Measurements from ENCODE around the gene CRMP1. TPM values are rescaled to one million over a fixed set of nuclear protein-coding genes. Genes with fewer than 3 reads are reported as not detected.

Gene CRMP1
- total RNA-seq, 1 experiment from 2014 or later, result not detected

GRCh38 chr4:5881340-5881739 lies 11.5 kb downstream of the CRMP1 start:
- no peaks in the 10 kb centered on the region for H3K36me3 Mint-ChIP-seq (ENCODE audit: insufficient read depth, unreplicated experiment)
- H3K4me3 Mint-ChIP-seq (ENCODE audit: unreplicated experiment), result no peak overlapping the region
- CTCF ChIA-PET, result interaction anchor here (0.9 kb wide), 1 partner anchor 117 kb away, joined by 5 read pairs; no protein-coding TSS in a partner anchor
- no peaks in the 10 kb centered on the region for H3K4me1 Mint-ChIP-seq (ENCODE audit: insufficient read depth, unreplicated experiment)
- intact Hi-C loops (cut with micrococcal nuclease), result no loop called here
- no peak for TF ChIP-seq CTCF (IDR thresholded peaks at IDR 0.05; ENCODE audit: unreplicated experiment)
- no peaks in the 10 kb centered on the region for H3K27me3 Mint-ChIP-seq (ENCODE audit: insufficient read depth, unreplicated experiment)
- peaks cover 19% of the 10 kb centered on the region for H3K9me3 Mint-ChIP-seq (ENCODE audit: unreplicated experiment)
- DNase-seq (ENCODE audit: unreplicated experiment), result no peak
- no TSS peak for BruUV-seq (replicated peaks)
- H3K27ac Mint-ChIP-seq (ENCODE audit: low read depth, unreplicated experiment), result no peak overlapping the region
- POLR2A ChIA-PET, result no interaction called here

- intact Hi-C loops (cut with micrococcal nuclease), result no loop called here
- no peak for TF ChIP-seq CTCF (IDR thresholded peaks at IDR 0.05; ENCODE audit: unreplicated experiment)
- POLR2A ChIA-PET, result no interaction called here
- H3K36me3 Mint-ChIP-seq (ENCODE audit: insufficient read depth, unreplicated experiment), result peaks cover 7% of the 10 kb centered on the region
- H3K4me3 Mint-ChIP-seq (ENCODE audit: unreplicated experiment), result no peak overlapping the region
- H3K27me3 Mint-ChIP-seq (ENCODE audit: insufficient read depth, unreplicated experiment), result no peaks in the 10 kb centered on the region
- no TSS peak for BruUV-seq (replicated peaks)
- CTCF ChIA-PET, result no interaction called here
- DNase-seq (ENCODE audit: unreplicated experiment), result no peak
- no peak overlapping the region for H3K27ac Mint-ChIP-seq (ENCODE audit: low read depth, unreplicated experiment)
- H3K4me1 Mint-ChIP-seq (ENCODE audit: insufficient read depth, unreplicated experiment), result no peaks in the 10 kb centered on the region
- H3K9me3 Mint-ChIP-seq (ENCODE audit: unreplicated experiment), result peaks cover 33% of the 10 kb centered on the region
Measured at GRCh38 chr4:5878359-5878758, 14.5 kb downstream of the CRMP1 start.

GRCh38 chr4:5877392-5877791 lies 15.5 kb downstream of the CRMP1 start:
- no TSS peak for BruUV-seq (replicated peaks)
- Mint-ChIP-seq H3K27ac (ENCODE audit: low read depth, unreplicated experiment) (no peak overlapping the region), H3K4me1 (ENCODE audit: insufficient read depth, unreplicated experiment) (no peaks in the 10 kb centered on the region), H3K27me3 (ENCODE audit: insufficient read depth, unreplicated experiment) (no peaks in the 10 kb centered on the region), H3K9me3 (ENCODE audit: unreplicated experiment) (peaks cover 38% of the 10 kb centered on the region), H3K4me3 (ENCODE audit: unreplicated experiment) (no peak overlapping the region), H3K36me3 (ENCODE audit: insufficient read depth, unreplicated experiment) (peaks cover 7% of the 10 kb centered on the region)
- intact Hi-C loops (cut with micrococcal nuclease), result no loop called here
- DNase-seq (ENCODE audit: unreplicated experiment), result no peak
- POLR2A ChIA-PET, result no interaction called here
- TF ChIP-seq CTCF (IDR thresholded peaks at IDR 0.05; ENCODE audit: unreplicated experiment), result no peak
- CTCF ChIA-PET, result no interaction called here

GRCh38 chr4:5874811-5875449 lies 18.0 kb downstream of the CRMP1 start:
- Mint-ChIP-seq H3K4me3 (ENCODE audit: unreplicated experiment) (no peak overlapping the region), H3K4me1 (ENCODE audit: insufficient read depth, unreplicated experiment) (no peaks in the 10 kb centered on the region), H3K27me3 (ENCODE audit: insufficient read depth, unreplicated experiment) (no peaks in the 10 kb centered on the region), H3K36me3 (ENCODE audit: insufficient read depth, unreplicated experiment) (peaks cover 7% of the 10 kb centered on the region), H3K27ac (ENCODE audit: low read depth, unreplicated experiment) (no peak overlapping the region), H3K9me3 (ENCODE audit: unreplicated experiment) (peaks cover 29% of the 10 kb centered on the region)
- POLR2A ChIA-PET, result no interaction called here
- DNase-seq (ENCODE audit: unreplicated experiment), result no peak
- TF ChIP-seq CTCF (IDR thresholded peaks at IDR 0.05; ENCODE audit: unreplicated experiment), result no peak
- CTCF ChIA-PET, result interaction anchor here (0.8 kb wide), 1 partner anchor 123 kb away, joined by 3 read pairs; no protein-coding TSS in a partner anchor
- BruUV-seq (replicated peaks), result no TSS peak
- intact Hi-C loops (cut with micrococcal nuclease), result no loop called here

Data from MCF 10A (cell line).